GM10266 (cell line): ENCODE measurements around the gene SP7.

ENCODE experiments used
- DNase-seq: peaks from one replicate; pipeline ENCODE4 v3.0.0; 2012; ENCODE audit errors: extremely low spot score
- CTCF ChIP-seq: IDR thresholded peaks from 2 replicates; pipeline ENCODE4 v1.5.1; 2012; ENCODE audit warnings: mild to moderate bottlenecking, low read depth; ENCODE audit not compliant: control insufficient read depth, insufficient read depth; ENCODE audit errors: missing control alignments

Gene SP7

GRCh38 chr12:53325511-53326061 lies 10.6 kb downstream of the SP7 start:
- no peak for DNase-seq

GRCh38 chr12:53324779-53325510 lies 11.2 kb downstream of the SP7 start:
- DNase-seq, result peak; percentile 96

More at GRCh38 chr12:53325511-53326061, 10.6 kb downstream of the SP7 start:
- no peak for TF ChIP-seq CTCF

GRCh38 chr12:53324113-53324778 lies 11.9 kb downstream of the SP7 start:
- peak; percentile 79 for DNase-seq
- TF ChIP-seq CTCF, result no peak

More at GRCh38 chr12:53324779-53325510, 11.2 kb downstream of the SP7 start:
- TF ChIP-seq CTCF, result peak; percentile 89

- TF ChIP-seq CTCF, result no peak
Measured at GRCh38 chr12:53320352-53321195, 15.6 kb downstream of the SP7 start.

GRCh38 chr12:53313996-53314395 lies 22.2 kb downstream of the SP7 start:
- no peak for TF ChIP-seq CTCF
- DNase-seq, result no peak

More at GRCh38 chr12:53320352-53321195, 15.6 kb downstream of the SP7 start:
- DNase-seq, result no peak

GRCh38 chr12:53308276-53308675 lies 27.9 kb downstream of the SP7 start:
- no peak for TF ChIP-seq CTCF
- no peak for DNase-seq
